Measurements from ENCODE around the gene TP53BP2. TPM values are rescaled to one million over a fixed set of nuclear protein-coding genes. Genes with fewer than 3 reads are reported as not detected.
A peak's percentile ranks its signal among the peaks of the same experiment; 100 is the strongest.

The TP53BP2 gene
- total RNA-seq, 2 donors from 2014 or later: 63.1 to 88.9 TPM

GRCh38 chr1:223732993-223733798 is 112.6 kb downstream of the TP53BP2 start:
- no peaks in the 10 kb centered on the region for H3K27me3 ChIP-seq (replicated peaks; ENCODE audit: insufficient read depth)
- DNase-seq (ENCODE audit: low spot score) (no peak), ATAC-seq (ENCODE audit: insufficient number of reproducible peaks, low FRiP score, low read depth) (no peak)
- peaks cover 33 to 76% of the 10 kb centered on the region in 2 donors for H3K4me1 ChIP-seq (ENCODE audit: control insufficient read depth in 1 of 2, low read depth in 2 of 2)
- TF ChIP-seq, protein P1, sequence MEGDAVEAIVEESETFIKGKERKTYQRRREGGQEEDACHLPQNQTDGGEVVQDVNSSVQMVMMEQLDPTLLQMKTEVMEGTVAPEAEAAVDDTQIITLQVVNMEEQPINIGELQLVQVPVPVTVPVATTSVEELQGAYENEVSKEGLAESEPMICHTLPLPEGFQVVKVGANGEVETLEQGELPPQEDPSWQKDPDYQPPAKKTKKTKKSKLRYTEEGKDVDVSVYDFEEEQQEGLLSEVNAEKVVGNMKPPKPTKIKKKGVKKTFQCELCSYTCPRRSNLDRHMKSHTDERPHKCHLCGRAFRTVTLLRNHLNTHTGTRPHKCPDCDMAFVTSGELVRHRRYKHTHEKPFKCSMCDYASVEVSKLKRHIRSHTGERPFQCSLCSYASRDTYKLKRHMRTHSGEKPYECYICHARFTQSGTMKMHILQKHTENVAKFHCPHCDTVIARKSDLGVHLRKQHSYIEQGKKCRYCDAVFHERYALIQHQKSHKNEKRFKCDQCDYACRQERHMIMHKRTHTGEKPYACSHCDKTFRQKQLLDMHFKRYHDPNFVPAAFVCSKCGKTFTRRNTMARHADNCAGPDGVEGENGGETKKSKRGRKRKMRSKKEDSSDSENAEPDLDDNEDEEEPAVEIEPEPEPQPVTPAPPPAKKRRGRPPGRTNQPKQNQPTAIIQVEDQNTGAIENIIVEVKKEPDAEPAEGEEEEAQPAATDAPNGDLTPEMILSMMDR (IDR thresholded peaks at IDR 0.05): no peak
- H3K4me3 ChIP-seq: no peak overlapping the region
- no peaks in the 10 kb centered on the region for H3K9me3 ChIP-seq
- no peaks in the 10 kb centered on the region for H3K36me3 ChIP-seq
- peak overlapping the region; percentile 73 to 84 for H3K27ac ChIP-seq

- Histone ChIP-seq H3K4me3 (peak overlapping the region; percentile 28), H3K4me1 (ENCODE audit: control insufficient read depth in 1 of 2, low read depth in 2 of 2) (peaks cover 34 to 73% of the 10 kb centered on the region in 2 donors), H3K9me3 (no peaks in the 10 kb centered on the region), H3K27me3 (replicated peaks; ENCODE audit: insufficient read depth) (no peaks in the 10 kb centered on the region), H3K36me3 (no peaks in the 10 kb centered on the region), H3K27ac (peak overlapping the region; percentile 73 to 84)
- DNase-seq (ENCODE audit: low spot score) (peak; percentile 62), ATAC-seq (ENCODE audit: insufficient number of reproducible peaks, low FRiP score, low read depth) (peak; percentile 47)
- TF ChIP-seq, protein P1 (IDR thresholded peaks at IDR 0.05): no peak
These were observed 114.5 kb downstream of the TP53BP2 start for GRCh38 chr1:223731133-223731770.

GRCh38 chr1:223730479-223731132 is 115.1 kb downstream of the TP53BP2 start:
- peak; percentile 8 for ATAC-seq (ENCODE audit: insufficient number of reproducible peaks, low FRiP score, low read depth)
- Histone ChIP-seq H3K4me1 (ENCODE audit: control insufficient read depth in 1 of 2, low read depth in 2 of 2) (peaks cover 36 to 75% of the 10 kb centered on the region in 2 donors), H3K4me3 (peak overlapping the region; percentile 28), H3K27ac (peak overlapping the region; percentile 73 to 84), H3K36me3 (no peaks in the 10 kb centered on the region), H3K9me3 (no peaks in the 10 kb centered on the region), H3K27me3 (replicated peaks; ENCODE audit: insufficient read depth) (no peaks in the 10 kb centered on the region)
- DNase-seq (ENCODE audit: low spot score): no peak
- TF ChIP-seq, protein P1 (IDR thresholded peaks at IDR 0.05): no peak

- DNase-seq (ENCODE audit: low spot score) (no peak), ATAC-seq (ENCODE audit: insufficient number of reproducible peaks, low FRiP score, low read depth) (no peak)
- Histone ChIP-seq H3K4me1 (ENCODE audit: control insufficient read depth in 1 of 2, low read depth in 2 of 2) (peaks cover 36 to 76% of the 10 kb centered on the region in 2 donors), H3K27ac (peak overlapping the region in 1 of 2 donors; percentile 73), H3K4me3 (no peak overlapping the region), H3K27me3 (replicated peaks; ENCODE audit: insufficient read depth) (no peaks in the 10 kb centered on the region), H3K9me3 (no peaks in the 10 kb centered on the region), H3K36me3 (no peaks in the 10 kb centered on the region)
- TF ChIP-seq, protein P1 (IDR thresholded peaks at IDR 0.05): no peak
These were observed 115.8 kb downstream of the TP53BP2 start for GRCh38 chr1:223729906-223730305.

Other genes starting within 250 kb of the TP53BP2 start
- 10 to 100 TPM in 1 of 2 donors, not detected in 1; 17.5 TPM for gene CAPN8, start 180.2 kb downstream of the TP53BP2 start, total RNA-seq
- 100 to 1,000 TPM; 235 to 258 TPM for gene CAPN2, start 133.4 kb downstream of the TP53BP2 start, total RNA-seq

Data from thoracic aorta (tissue), 2 donors.